PFSK-1 (cell line): ENCODE data around the gene MDC1.

Source experiments
- FOXP2 ChIP-seq: optimal IDR thresholded peaks from 2 replicates; pipeline ENCODE3; 2011; ENCODE audit warnings: borderline replicate concordance, control low read depth, inconsistent platforms; ENCODE audit not compliant: insufficient read depth; ENCODE audit errors: extremely low read length, extremely low read depth
- POLR2AphosphoS5 ChIP-seq: IDR thresholded peaks from 2 replicates; pipeline ENCODE4 v1.6.1; 2012; ENCODE audit warnings: low read depth, mild to moderate bottlenecking, control low read depth, low read length, moderate library complexity
- SIN3A ChIP-seq: IDR thresholded peaks from 2 replicates; pipeline ENCODE4 v1.6.1; 2012; ENCODE audit warnings: mild to moderate bottlenecking, low read length, moderate library complexity, borderline replicate concordance; ENCODE audit not compliant: insufficient read depth
- TAF1 ChIP-seq: IDR thresholded peaks from 2 replicates; pipeline ENCODE4 v1.6.1; 2012; ENCODE audit warnings: low read length, control low read depth, borderline replicate concordance; ENCODE audit not compliant: insufficient read depth
- TF ChIP-seq, protein P1 (sequence below), 2 experiments: IDR thresholded peaks; 2 replicates each; pipeline versions ENCODE4 v1.6.1 to v1.8.0; 2011 to 2012; ENCODE audit warnings: low read depth in 2 of 2, low read length in 2 of 2, control low read depth in 1 of 2, inconsistent platforms in 1 of 2, mild to moderate bottlenecking in 1 of 2, moderate library complexity in 1 of 2; ENCODE audit not compliant: insufficient read depth in 1 of 2

MDC1 gene

DNA sequence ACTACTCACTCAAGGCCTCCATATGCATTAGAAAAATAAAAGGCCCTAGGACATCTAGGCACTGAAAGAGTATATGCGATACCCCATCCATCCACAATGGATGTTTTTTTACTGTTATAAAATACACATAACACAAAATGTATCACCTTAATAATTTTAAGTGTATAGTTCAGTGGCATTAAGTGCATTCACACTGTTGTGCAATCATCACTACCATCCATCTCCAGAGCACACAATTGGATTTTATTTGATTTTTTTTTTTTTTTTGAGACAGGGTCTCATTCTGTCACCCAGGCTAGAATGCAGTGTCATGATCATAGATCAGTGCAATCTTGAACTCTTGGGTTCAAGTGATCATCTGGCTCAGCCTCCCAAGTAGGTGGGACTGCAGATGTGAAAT is 2.8 kb downstream of the MDC1 start:
- TF ChIP-seq SIN3A, result no peak
- TF ChIP-seq FOXP2, result no peak
- no peak for TF ChIP-seq POLR2AphosphoS5
- no peak for TF ChIP-seq TAF1
- TF ChIP-seq, protein P1, sequence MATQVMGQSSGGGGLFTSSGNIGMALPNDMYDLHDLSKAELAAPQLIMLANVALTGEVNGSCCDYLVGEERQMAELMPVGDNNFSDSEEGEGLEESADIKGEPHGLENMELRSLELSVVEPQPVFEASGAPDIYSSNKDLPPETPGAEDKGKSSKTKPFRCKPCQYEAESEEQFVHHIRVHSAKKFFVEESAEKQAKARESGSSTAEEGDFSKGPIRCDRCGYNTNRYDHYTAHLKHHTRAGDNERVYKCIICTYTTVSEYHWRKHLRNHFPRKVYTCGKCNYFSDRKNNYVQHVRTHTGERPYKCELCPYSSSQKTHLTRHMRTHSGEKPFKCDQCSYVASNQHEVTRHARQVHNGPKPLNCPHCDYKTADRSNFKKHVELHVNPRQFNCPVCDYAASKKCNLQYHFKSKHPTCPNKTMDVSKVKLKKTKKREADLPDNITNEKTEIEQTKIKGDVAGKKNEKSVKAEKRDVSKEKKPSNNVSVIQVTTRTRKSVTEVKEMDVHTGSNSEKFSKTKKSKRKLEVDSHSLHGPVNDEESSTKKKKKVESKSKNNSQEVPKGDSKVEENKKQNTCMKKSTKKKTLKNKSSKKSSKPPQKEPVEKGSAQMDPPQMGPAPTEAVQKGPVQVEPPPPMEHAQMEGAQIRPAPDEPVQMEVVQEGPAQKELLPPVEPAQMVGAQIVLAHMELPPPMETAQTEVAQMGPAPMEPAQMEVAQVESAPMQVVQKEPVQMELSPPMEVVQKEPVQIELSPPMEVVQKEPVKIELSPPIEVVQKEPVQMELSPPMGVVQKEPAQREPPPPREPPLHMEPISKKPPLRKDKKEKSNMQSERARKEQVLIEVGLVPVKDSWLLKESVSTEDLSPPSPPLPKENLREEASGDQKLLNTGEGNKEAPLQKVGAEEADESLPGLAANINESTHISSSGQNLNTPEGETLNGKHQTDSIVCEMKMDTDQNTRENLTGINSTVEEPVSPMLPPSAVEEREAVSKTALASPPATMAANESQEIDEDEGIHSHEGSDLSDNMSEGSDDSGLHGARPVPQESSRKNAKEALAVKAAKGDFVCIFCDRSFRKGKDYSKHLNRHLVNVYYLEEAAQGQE (IDR thresholded peaks at IDR 0.05; ENCODE audit: insufficient read depth in 1 of 2, low read depth in 2 of 2, low read length in 2 of 2), result no peak

DNA sequence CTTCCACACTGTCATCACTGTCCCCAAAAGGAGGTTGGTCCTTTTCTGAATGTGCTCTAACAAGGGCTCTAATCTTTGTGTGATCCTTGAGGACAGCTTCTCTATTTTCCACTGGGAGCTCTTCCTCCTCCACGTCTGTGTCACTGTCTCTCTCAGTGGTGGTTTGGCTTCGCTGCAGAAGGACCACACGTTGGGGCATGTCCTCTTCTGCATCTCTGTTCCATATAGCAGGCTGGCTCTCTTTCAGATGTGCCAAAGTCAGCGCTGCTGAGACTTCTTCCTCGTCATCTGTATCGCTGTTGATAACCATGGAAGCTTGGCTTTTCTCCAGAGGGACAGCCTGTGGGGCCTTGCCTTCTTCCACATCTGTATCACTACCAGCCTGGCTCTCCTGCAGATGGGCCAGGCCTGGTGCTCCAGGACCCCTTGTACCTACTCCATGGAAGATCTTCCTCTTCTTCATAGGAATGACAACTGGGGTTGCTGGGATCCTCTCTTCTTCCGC is 4.6 kb downstream of the MDC1 start:
- TF ChIP-seq TAF1, result no peak
- TF ChIP-seq POLR2AphosphoS5, result no peak
- TF ChIP-seq, protein P1 (IDR thresholded peaks at IDR 0.05; ENCODE audit: insufficient read depth in 1 of 2, low read depth in 2 of 2, low read length in 2 of 2), result no peak
- TF ChIP-seq FOXP2, result no peak
- TF ChIP-seq SIN3A, result no peak

DNA sequence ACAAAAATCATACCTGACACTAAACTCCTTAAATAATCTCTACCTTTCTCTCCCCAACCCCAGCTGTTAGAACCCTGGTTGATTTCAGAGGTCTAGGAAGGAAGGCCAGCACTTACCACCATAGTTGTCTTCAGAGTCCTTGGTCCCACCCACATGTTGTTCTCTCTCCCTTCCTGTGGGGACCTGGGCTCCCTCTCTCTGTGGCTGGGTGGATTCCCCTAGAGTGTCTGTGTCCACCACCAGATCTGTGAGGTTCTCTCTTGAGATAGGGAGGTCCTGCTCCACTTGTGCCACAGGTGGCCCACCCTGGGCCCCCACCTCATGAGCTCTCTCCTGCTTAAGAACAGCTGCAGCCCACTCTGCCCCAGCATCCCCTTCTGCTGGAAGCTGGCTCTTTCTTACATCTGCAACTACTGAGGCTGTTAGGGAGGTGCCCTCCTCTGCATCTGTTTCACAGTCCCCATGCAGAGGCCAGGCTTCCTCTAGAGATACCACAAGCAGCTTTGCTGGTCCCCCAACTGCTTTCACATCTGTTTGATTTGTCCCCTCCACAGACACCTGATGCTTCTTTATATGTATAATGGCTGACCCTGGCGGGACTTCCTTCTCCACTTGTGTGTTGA is 5.2 kb downstream of the MDC1 start:
- TF ChIP-seq POLR2AphosphoS5 (no peak), FOXP2 (no peak), TAF1 (no peak), SIN3A (no peak)
- TF ChIP-seq, protein P1 (IDR thresholded peaks at IDR 0.05; ENCODE audit: insufficient read depth in 1 of 2, low read depth in 2 of 2, low read length in 2 of 2), result no peak

DNA sequence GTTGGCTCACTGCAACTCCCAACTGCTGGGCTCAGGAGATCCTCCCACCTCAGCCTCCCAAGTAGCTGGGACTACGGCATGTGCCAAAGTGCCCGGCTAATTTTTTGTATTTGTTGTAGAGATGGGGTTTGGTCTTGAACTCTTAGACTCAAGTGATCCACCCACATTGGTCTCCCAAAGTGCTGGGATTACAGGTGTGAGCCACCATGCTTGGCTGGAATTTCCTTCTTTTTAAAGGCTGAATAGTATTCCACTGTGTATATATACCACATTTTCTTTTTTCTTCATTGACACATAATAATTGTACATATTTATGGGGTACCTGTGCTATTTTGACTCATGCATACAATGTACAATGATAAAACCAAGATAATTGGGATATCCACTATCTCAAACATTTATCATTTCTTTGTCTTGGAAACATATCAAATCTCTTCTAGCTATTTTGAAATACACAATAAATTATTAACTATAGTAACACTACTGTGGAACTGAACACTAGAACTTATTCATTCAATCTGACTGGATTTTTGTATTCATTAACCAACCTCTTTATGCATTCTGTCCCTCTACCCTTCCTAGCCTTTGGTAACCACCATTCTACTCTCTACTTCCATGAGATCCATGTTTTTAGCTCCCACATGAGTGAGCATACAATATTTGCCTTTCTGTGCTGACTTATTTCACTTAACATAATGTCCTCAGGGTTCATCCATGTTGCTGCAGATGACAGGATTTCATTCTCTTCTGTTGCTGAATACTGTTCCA is 7.8 kb downstream of the MDC1 start:
- TF ChIP-seq SIN3A, result no peak
- no peak for TF ChIP-seq FOXP2

DNA sequence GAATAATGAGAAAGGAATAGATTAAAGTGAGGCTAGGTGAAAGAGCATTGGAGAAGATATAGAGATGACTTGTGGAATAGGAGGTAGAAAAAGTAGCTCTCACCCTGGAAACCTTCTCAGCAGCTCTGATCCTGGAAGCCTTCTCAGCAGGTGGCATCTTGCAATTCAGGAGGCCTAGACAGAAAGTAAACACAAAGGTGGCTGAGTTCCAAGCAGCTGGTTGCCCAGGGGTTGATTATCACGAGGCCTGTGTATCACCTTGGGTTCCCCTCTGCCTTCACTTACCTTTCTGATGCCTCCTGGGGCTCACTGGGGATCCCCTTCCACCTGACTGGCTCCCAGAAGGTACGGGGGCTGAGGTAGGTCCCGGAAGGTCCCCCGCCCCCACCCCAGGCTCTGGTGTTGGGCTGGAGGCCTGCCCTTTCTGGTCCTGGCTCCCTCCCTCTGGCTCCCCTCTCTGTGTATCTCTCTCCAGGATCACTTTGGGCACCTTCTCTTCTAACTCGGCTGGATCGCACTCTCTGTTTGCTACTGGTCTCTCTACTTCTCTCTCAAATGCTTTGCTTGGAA is 9.7 kb downstream of the MDC1 start:
- TF ChIP-seq TAF1 (no peak), SIN3A (no peak), POLR2AphosphoS5 (peak; percentile 38; the same call in 1 of the 2 replicates)
